LHCN-M2 (cell line): ENCODE measurements around the gene ALDOB. TPM values are rescaled to one million over a fixed set of nuclear protein-coding genes. Genes with fewer than 3 reads are reported as not detected.

Experiments used
- DNase-seq: peaks from one replicate; pipeline ENCODE4 v3.0.0-alpha.2; 2012; ENCODE audit warnings: low read depth
- total RNA-seq: library from RNA; depleted of rRNA; stranded (reverse); fragments of >200 nt; gene quantifications from 2 replicates; pipeline ENCODE4 v1.2.3, GENCODE V29; 2014

ALDOB gene
- total RNA-seq, 1 experiment from 2014 or later: not detected

GRCh38 chr9:101427957-101428655 is 7.5 kb downstream of the ALDOB start:
- no peak for DNase-seq

- DNase-seq: no peak
Measured at GRCh38 chr9:101427358-101427757, 8.2 kb downstream of the ALDOB start.

- no peak for DNase-seq
Measured at GRCh38 chr9:101421653-101422065, 13.9 kb downstream of the ALDOB start.

GRCh38 chr9:101419863-101420262 is 15.7 kb downstream of the ALDOB start:
- DNase-seq: no peak

- peak; percentile 48 for DNase-seq
Measured at GRCh38 chr9:101418518-101419430, 16.8 kb downstream of the ALDOB start.

GRCh38 chr9:101417977-101418376 is 17.6 kb downstream of the ALDOB start:
- no peak for DNase-seq

GRCh38 chr9:101417389-101417788 is 18.2 kb downstream of the ALDOB start:
- no peak for DNase-seq

- DNase-seq: no peak
Measured at GRCh38 chr9:101415578-101415977, 20.0 kb downstream of the ALDOB start.

GRCh38 chr9:101414839-101415238 is 20.7 kb downstream of the ALDOB start:
- no peak for DNase-seq

GRCh38 chr9:101409079-101409477 is 26.5 kb downstream of the ALDOB start:
- DNase-seq: peak; percentile 38

GRCh38 chr9:101408374-101409078 is 27.0 kb downstream of the ALDOB start:
- no peak for DNase-seq

GRCh38 chr9:101403516-101404285 is 31.9 kb downstream of the ALDOB start:
- DNase-seq: no peak

- DNase-seq: peak; percentile 6
Measured at GRCh38 chr9:101400120-101400519, 35.5 kb downstream of the ALDOB start.

GRCh38 chr9:101399643-101399970 is 36.0 kb downstream of the ALDOB start:
- no peak for DNase-seq

- peak; percentile 4 for DNase-seq
Measured at GRCh38 chr9:101398930-101399642, 36.5 kb downstream of the ALDOB start.

- DNase-seq: peak; percentile 99
Measured at GRCh38 chr9:101398068-101398929, 37.3 kb downstream of the ALDOB start, which contains the start of the genes MRPL50 and ZNF189. Gene MRPL50 (minus strand): TSS chr9:101398618. CDS start chr9:101398592, 26 bp downstream. Gene ZNF189 (plus strand): TSS chr9:101398851. CDS start chr9:101399157, 306 bp downstream.

- no peak for DNase-seq
Measured at GRCh38 chr9:101397746-101398067, 37.9 kb downstream of the ALDOB start.

- no peak for DNase-seq
Measured at GRCh38 chr9:101394687-101395086, 40.9 kb downstream of the ALDOB start.

- no peak for DNase-seq
Measured at GRCh38 chr9:101393135-101393534, 42.4 kb downstream of the ALDOB start.
